Measurements from ENCODE around the gene CRTC3. TPM values are rescaled to one million over a fixed set of nuclear protein-coding genes. Genes with fewer than 3 reads are reported as not detected.

Gene CRTC3
- total RNA-seq, 3 donors from 2014 or later (not counting 1 experiment from before 2014, with no cell fraction given), result 68.8 to 101 (median 92.4) TPM

DNA sequence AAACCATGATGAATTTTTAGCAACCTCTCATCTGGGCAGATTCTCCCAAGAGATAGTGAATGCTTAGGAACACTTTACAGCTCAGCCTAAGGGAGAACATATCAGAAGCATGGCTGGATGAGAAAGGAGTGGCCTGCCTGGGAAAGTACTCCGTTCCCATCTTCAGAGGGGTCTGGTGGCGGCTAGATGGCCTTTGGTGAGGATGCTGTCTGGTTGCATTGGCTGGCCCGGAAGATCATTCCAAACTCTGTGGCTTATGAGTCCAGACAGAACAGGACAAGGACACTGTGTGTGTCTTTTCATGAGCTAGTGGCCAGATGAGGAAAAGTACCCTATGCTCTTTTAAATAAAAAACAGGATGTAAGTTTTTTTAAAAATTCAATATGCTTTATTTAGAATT, 51.2 kb downstream of the CRTC3 start:
- H3K9me3 ChIP-seq (ENCODE audit: control insufficient read depth, insufficient read depth, low read length), result no peaks in the 10 kb centered on the region
- DNase-seq, result no peak
- no peak overlapping the region for H3K4me3 Mint-ChIP-seq
- no peak overlapping the region for H3K4me3 ChIP-seq (ENCODE audit: low read length)
- no peak for ATAC-seq
- H3K27me3 Mint-ChIP-seq (ENCODE audit: low read depth in 2 of 2), result no peaks in the 10 kb centered on the region
- H3K27ac ChIP-seq (ENCODE audit: low read length), result no peak overlapping the region
- peak overlapping the region in 1 of 2 donors; percentile 36 for H3K27ac Mint-ChIP-seq
- TF ChIP-seq, protein P1, sequence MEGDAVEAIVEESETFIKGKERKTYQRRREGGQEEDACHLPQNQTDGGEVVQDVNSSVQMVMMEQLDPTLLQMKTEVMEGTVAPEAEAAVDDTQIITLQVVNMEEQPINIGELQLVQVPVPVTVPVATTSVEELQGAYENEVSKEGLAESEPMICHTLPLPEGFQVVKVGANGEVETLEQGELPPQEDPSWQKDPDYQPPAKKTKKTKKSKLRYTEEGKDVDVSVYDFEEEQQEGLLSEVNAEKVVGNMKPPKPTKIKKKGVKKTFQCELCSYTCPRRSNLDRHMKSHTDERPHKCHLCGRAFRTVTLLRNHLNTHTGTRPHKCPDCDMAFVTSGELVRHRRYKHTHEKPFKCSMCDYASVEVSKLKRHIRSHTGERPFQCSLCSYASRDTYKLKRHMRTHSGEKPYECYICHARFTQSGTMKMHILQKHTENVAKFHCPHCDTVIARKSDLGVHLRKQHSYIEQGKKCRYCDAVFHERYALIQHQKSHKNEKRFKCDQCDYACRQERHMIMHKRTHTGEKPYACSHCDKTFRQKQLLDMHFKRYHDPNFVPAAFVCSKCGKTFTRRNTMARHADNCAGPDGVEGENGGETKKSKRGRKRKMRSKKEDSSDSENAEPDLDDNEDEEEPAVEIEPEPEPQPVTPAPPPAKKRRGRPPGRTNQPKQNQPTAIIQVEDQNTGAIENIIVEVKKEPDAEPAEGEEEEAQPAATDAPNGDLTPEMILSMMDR (IDR thresholded peaks at IDR 0.05), result no peak
- intact Hi-C loops (cut with micrococcal nuclease), result no loop called here
- H3K4me1 Mint-ChIP-seq, result peaks cover 32 to 41% of the 10 kb centered on the region in 2 donors
- no peaks in the 10 kb centered on the region for H3K36me3 Mint-ChIP-seq
- H3K36me3 ChIP-seq (ENCODE audit: control insufficient read depth, insufficient read depth, low read length), result no peaks in the 10 kb centered on the region
- no peaks in the 10 kb centered on the region for H3K27me3 ChIP-seq (ENCODE audit: control insufficient read depth, insufficient read depth, low read length)
- H3K9me3 Mint-ChIP-seq, result no peaks in the 10 kb centered on the region
- 96% methylated on average over 3 of the region's 3 CpGs for whole genome bisulfite sequencing (ENCODE audit: insufficient coverage)
- H3K4me1 ChIP-seq (ENCODE audit: control insufficient read depth, insufficient read depth, low read length), result peaks cover 12% of the 10 kb centered on the region

DNA sequence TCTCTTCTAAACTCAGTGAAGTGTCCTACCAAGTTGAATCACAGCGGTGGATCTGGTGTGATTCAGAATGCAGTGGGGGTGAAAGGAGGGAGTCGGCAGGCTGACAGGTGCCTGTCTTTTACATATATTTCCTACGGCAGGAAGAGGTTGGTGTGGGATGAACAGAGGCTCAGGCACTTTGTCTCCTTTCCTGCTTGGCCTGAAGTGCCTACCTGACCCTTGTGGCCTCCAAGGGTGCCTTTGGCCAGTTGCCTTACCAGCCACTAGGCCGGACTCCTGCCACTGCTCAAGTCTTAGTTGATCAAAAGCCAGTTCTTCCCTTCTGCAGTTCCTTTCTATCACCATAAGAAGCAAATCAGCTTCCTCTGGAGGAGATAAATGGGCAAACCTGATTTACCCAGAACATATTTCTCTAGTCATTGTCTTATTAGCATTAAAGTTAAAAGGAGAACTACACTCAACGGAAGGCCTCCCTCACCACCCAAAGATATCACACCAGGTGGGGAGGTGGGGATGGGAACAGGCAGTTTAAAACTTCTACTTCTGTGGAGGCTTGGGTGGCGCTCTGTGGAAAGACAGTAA, 52.1 kb downstream of the CRTC3 start:
- peaks cover 25 to 34% of the 10 kb centered on the region in 2 donors for H3K4me1 Mint-ChIP-seq

GRCh38 chr15:90582553-90582952, 52.8 kb downstream of the CRTC3 start:
- TF ChIP-seq, protein P1 (IDR thresholded peaks at IDR 0.05), result no peak
- ATAC-seq (no peak), DNase-seq (no peak)
- Mint-ChIP-seq H3K9me3 (no peaks in the 10 kb centered on the region), H3K4me3 (no peak overlapping the region), H3K36me3 (no peaks in the 10 kb centered on the region), H3K27me3 (ENCODE audit: low read depth in 2 of 2) (no peaks in the 10 kb centered on the region), H3K4me1 (peaks cover 25 to 27% of the 10 kb centered on the region in 2 donors), H3K27ac (peak overlapping the region; percentile 7 to 36)
- H3K4me3 ChIP-seq (ENCODE audit: low read length), result no peak overlapping the region
- no peaks in the 10 kb centered on the region for H3K27me3 ChIP-seq (ENCODE audit: control insufficient read depth, insufficient read depth, low read length)
- intact Hi-C loops (cut with micrococcal nuclease), result no loop called here
- peaks cover 10% of the 10 kb centered on the region for H3K4me1 ChIP-seq (ENCODE audit: control insufficient read depth, insufficient read depth, low read length)
- H3K9me3 ChIP-seq (ENCODE audit: control insufficient read depth, insufficient read depth, low read length), result no peaks in the 10 kb centered on the region
- H3K27ac ChIP-seq (ENCODE audit: low read length), result no peak overlapping the region
- no peaks in the 10 kb centered on the region for H3K36me3 ChIP-seq (ENCODE audit: control insufficient read depth, insufficient read depth, low read length)
- WGBS (ENCODE audit: insufficient coverage), result 89% methylated on average over 2 of the region's 2 CpGs

More for the DNA sequence above, 52.1 kb downstream of the CRTC3 start:
- H3K4me3 Mint-ChIP-seq, result no peak overlapping the region
- H3K9me3 Mint-ChIP-seq, result no peaks in the 10 kb centered on the region
- no peaks in the 10 kb centered on the region for H3K27me3 Mint-ChIP-seq (ENCODE audit: low read depth in 2 of 2)
- H3K4me3 ChIP-seq (ENCODE audit: low read length), result no peak overlapping the region
- 85% methylated on average over 5 of the region's 6 CpGs for WGBS (ENCODE audit: insufficient coverage)
- no peaks in the 10 kb centered on the region for H3K9me3 ChIP-seq (ENCODE audit: control insufficient read depth, insufficient read depth, low read length)
- intact Hi-C loops (cut with micrococcal nuclease), result no loop called here
- TF ChIP-seq, protein P1 (IDR thresholded peaks at IDR 0.05), result no peak
- no peaks in the 10 kb centered on the region for H3K36me3 Mint-ChIP-seq
- no peaks in the 10 kb centered on the region for H3K36me3 ChIP-seq (ENCODE audit: control insufficient read depth, insufficient read depth, low read length)
- peaks cover 12% of the 10 kb centered on the region for H3K4me1 ChIP-seq (ENCODE audit: control insufficient read depth, insufficient read depth, low read length)
- H3K27ac ChIP-seq (ENCODE audit: low read length), result peak overlapping the region; percentile 6
- no peak for ATAC-seq
- peak in 1 of 2 donors; percentile 34 for DNase-seq
- H3K27ac Mint-ChIP-seq, result peak overlapping the region; percentile 36 to 73
- H3K27me3 ChIP-seq (ENCODE audit: control insufficient read depth, insufficient read depth, low read length), result no peaks in the 10 kb centered on the region

All from natural killer cell (primary cell).